OCI-LY7 (cell line): ENCODE results near the gene PRKD3.

Experiments used
- CTCF ChIP-seq: fragments of 200-600 bp; sonication (generic); conservative IDR thresholded peaks from 2 replicates; pipeline ENCODE4 v1.5.1; 2014; ENCODE audit warnings: mild to moderate bottlenecking, antibody characterized with exemption, low read length, moderate library complexity, mixed read lengths
- EZH2phosphoT487 ChIP-seq: fragments of 200-600 bp; sonication (generic); IDR thresholded peaks from 2 replicates; pipeline ENCODE4 v1.6.1; 2018; ENCODE audit warnings: low read depth, borderline replicate concordance, mild to moderate bottlenecking, mixed run types, antibody characterized with exemption, low read length, moderate library complexity, mixed read lengths

GRCh38 chr2:37365669-37366068 is 41.0 kb upstream of the PRKD3 start:
- TF ChIP-seq CTCF (no peak), EZH2phosphoT487 (no peak)
